AG04449 (cell line): ENCODE measurements around the gene ORM1.

Source experiments
- CTCF ChIA-PET: fragments of 350-600 bp; formaldehyde crosslinking; extraction: SDS; loops from one replicate; lab custom pipeline; 2021; ENCODE audit warnings: antibody characterized with exemption; lab: Yijun Ruan, JAX
- POLR2A ChIA-PET: fragments of 400-600, 350-600 bp; formaldehyde crosslinking; extraction: SDS; loops from one replicate; lab custom pipeline; 2020; ENCODE audit warnings: antibody characterized with exemption, inconsistent platforms; lab: Yijun Ruan, JAX
- DNase-seq: peaks from one replicate; pipeline ENCODE4 v3.0.0-alpha.2; 2010; ENCODE audit warnings: low read depth, low spot score
- H3K4me3 ChIP-seq: 2 replicates; pipeline ENCODE4 v1.5.1; 2011; ENCODE audit warnings: low read depth, mild to moderate bottlenecking, control low read depth, low read length
- CTCF ChIP-seq: IDR thresholded peaks from one replicate; pipeline ENCODE4 v1.5.1; 2011; ENCODE audit warnings: mild to moderate bottlenecking, moderate library complexity, low read length, control low read depth, inconsistent platforms; ENCODE audit not compliant: insufficient read depth; ENCODE audit errors: missing control alignments

Gene ORM1

GRCh38 chr9:114341991-114342390 lies 19.1 kb downstream of the ORM1 start:
- no peak for TF ChIP-seq CTCF
- DNase-seq = no peak
- POLR2A ChIA-PET = no interaction called here
- H3K4me3 ChIP-seq = no peak overlapping the region
- CTCF ChIA-PET = interaction anchor here (1.0 to 1.2 kb wide), 2 partner anchors 26 to 58 kb away, joined by 3 read pairs; no protein-coding TSS in a partner anchor

GRCh38 chr9:114342755-114343440 lies 20.0 kb downstream of the ORM1 start:
- CTCF ChIA-PET = interaction anchor here (1.0 to 1.2 kb wide), 2 partner anchors 25 to 57 kb away, joined by 3 read pairs; no protein-coding TSS in a partner anchor

GRCh38 chr9:114343471-114344187 lies 20.7 kb downstream of the ORM1 start:
- POLR2A ChIA-PET = no interaction called here

More at GRCh38 chr9:114342755-114343440, 20.0 kb downstream of the ORM1 start:
- DNase-seq = no peak
- TF ChIP-seq CTCF = no peak
- H3K4me3 ChIP-seq = no peak overlapping the region
- POLR2A ChIA-PET = no interaction called here

GRCh38 chr9:114344188-114344566 lies 21.3 kb downstream of the ORM1 start:
- POLR2A ChIA-PET = no interaction called here
- TF ChIP-seq CTCF = no peak
- DNase-seq = no peak
- CTCF ChIA-PET = interaction anchor here (0.8 to 1.2 kb wide), 3 partner anchors 10 to 43 kb away, joined by 3 read pairs; partner anchors contain the start of gene AKNA
- no peak overlapping the region for H3K4me3 ChIP-seq

More at GRCh38 chr9:114343471-114344187, 20.7 kb downstream of the ORM1 start:
- DNase-seq = no peak
- TF ChIP-seq CTCF = no peak
- CTCF ChIA-PET = interaction anchor here (0.8 to 1.2 kb wide), 3 partner anchors 9 to 44 kb away, joined by 3 read pairs; partner anchors contain the start of gene AKNA
- H3K4me3 ChIP-seq = no peak overlapping the region

GRCh38 chr9:114344692-114345091 lies 21.8 kb downstream of the ORM1 start:
- ChIA-PET CTCF (interaction anchor here (1.2 kb wide), 1 partner anchor 43 kb away, joined by 3 read pairs; the partner anchor contains the start of gene AKNA), POLR2A (no interaction called here)
- no peak overlapping the region for H3K4me3 ChIP-seq
- no peak for TF ChIP-seq CTCF
- no peak for DNase-seq
